HuH-7.5 (cell line): ENCODE measurements around the gene CCN5.
A peak's percentile ranks its signal among the peaks of the same experiment; 100 is the strongest.
"Not testable (repeated sequence)": the region's sequence is repeated elsewhere in the genome, so short reads cannot be mapped to it uniquely, and the experiment has no call there.

Experiments
- DNase-seq: peaks from one replicate; pipeline ENCODE4 v3.0.0; 2011; ENCODE audit warnings: low spot score

The CCN5 gene, protein sequence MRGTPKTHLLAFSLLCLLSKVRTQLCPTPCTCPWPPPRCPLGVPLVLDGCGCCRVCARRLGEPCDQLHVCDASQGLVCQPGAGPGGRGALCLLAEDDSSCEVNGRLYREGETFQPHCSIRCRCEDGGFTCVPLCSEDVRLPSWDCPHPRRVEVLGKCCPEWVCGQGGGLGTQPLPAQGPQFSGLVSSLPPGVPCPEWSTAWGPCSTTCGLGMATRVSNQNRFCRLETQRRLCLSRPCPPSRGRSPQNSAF

DNA sequence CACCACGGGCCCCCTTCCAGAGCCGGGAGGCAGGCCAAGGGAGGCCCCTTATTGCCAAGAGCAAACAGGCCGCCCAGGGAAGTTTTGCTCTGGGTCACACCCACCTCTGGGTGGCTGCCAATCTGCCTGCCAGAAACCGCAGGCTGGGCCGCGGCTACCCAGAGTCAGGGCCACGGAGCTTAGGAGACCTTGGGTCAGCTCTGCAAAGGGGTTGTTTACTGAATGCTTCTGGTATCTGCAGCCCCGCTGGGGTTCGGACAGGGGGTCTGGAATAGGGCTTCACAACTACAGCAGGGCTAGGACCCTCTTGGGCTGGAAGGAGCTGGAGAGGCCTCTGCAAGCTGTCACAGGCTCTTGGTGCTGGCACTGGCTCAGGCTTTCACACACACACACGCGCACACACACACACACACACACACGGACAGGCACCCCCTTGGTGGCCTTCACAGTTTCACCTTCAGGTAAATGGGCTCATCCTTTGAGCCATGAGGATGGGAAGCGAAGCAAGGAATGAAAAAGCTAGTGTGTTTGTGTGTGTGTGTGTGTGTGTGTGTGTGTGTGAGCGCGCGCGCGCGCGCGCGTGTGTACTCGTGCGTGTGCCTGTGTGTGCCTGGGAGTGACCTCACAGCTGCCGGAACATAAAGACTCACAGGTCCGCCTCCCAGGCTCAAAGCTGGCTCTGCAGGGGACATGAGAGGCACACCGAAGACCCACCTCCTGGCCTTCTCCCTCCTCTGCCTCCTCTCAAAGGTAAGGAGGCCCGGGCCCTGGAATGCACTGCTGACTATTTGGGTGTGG lies at the start of gene CCN5:
Gene CCN5, plus strand, starts transcription at position 669 of the 798 bp plus-strand sequence. Its CDS starts 22 bp downstream, at position 691.
- DNase-seq = peak; percentile 62

- DNase-seq = no peak
Observed at GRCh38 chr20:44666066-44666465, 49.1 kb upstream of the CCN5 start.

- not testable (repeated sequence) for DNase-seq
Observed at GRCh38 chr20:44670851-44671250, 44.3 kb upstream of the CCN5 start.

DNA sequence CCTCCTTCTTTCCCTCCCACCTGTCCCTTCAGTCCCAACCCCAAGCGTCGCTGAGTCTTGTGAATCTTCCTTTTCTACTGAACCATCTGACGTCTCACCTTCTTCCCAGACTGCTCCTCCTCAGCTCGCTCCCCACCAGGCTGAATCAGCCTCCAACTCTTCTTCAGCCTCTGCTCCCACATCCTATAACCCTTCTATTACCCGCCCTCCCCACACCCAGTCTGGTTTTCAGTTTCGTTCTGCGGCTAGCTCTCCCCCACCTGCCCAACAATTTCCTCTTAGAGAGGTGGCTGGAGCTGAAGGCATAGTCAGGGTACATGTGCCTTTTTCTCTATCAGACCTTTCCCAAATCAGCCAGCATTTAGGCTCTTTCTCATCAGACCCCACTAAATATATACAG lies 43.6 kb upstream of the CCN5 start:
- not testable (repeated sequence) for DNase-seq

DNA sequence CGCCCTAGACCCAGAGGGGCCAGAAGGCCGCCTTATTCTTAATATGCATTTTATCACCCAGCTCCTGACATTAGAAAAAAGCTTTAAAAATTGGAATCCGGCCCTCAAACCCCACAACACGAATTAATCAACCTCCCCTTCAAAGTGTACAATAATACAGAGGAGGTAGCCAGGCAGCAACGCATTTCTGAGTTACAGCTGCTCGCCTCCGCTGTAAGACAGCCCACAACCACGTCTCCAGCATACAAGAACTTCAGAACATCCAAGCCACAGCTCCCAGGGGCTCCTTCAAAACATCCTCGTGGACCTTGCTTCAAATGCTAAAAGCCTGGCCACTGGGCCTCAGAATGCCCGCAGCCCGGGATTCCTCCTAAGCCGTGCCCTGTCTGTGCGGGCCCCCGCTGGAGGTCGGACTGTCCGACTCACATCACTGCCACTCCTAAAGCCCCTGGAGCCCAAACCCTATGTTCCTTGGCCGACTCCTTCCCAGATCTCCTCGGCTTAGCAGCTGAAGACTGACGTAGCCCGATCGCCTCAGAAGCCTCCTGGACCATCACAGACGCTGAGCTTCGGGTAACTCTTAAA lies 42.8 kb upstream of the CCN5 start:
- not testable (repeated sequence) for DNase-seq

- DNase-seq = no peak
Observed at GRCh38 chr20:44678242-44678641, 36.9 kb upstream of the CCN5 start.

GRCh38 chr20:44678990-44679611 lies 36.1 kb upstream of the CCN5 start:
- no peak for DNase-seq

- no peak for DNase-seq
Observed at GRCh38 chr20:44681796-44682566, 33.2 kb upstream of the CCN5 start.

DNA sequence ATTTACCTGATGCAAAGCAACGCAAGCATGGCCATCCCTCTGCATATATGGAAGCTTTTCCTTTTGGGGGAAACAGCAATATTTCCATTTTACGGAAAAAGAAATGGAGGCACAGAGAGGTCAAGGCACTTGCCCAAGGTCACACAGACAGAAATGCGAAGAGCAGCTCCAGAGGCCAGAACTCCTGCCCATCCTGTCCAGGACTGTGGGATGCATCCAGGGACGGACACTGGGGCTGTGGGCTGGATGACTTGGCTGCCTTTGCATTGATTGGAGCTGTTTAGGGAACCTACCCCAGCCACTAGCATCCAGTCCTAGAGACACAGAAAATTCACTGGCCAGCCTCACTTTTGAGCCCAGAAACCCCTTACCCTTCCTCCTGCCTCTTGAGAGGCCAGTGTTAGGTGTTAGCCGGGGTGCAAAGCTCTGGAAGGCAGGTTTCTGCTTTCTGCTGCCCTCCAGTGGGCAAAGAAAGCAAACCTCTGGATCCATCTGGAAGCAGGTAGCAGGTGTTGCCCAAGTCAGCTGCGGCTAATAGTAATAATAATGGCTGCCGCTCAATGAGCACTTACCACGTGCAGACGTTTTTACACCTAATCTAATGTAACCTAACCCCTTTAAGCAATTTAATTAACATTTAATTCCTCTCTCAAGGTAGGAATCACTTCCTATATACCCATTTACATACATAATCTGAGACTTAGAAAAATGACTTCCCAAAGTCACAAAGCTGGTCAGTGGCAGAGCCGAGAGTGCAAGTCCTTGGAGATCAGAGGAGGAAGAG lies 31.7 kb upstream of the CCN5 start:
- DNase-seq = no peak

- no peak for DNase-seq
Observed at GRCh38 chr20:44684047-44684967, 30.9 kb upstream of the CCN5 start.

DNA sequence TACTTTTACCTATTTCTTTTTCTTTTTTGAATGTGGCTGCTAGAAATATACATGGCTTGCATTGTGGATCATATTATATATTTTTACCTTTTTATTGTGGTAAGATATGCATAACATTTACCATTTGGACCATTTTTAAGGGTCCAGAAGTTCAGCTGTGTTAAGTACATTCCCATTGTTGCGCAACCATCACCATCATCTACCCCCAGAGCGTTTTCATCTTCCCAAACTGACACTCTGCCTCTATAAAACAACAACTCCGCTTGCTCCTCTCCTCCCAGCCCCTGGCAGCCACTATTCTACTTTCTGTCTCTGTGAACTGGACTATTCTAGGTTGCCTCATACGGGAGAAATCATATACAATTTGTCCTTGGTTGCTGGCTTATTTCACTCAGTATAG lies 28.2 kb upstream of the CCN5 start:
- DNase-seq = no peak

GRCh38 chr20:44688053-44688625 lies 27.0 kb upstream of the CCN5 start:
- no peak for DNase-seq

GRCh38 chr20:44689809-44690208 lies 25.4 kb upstream of the CCN5 start:
- no peak for DNase-seq

DNA sequence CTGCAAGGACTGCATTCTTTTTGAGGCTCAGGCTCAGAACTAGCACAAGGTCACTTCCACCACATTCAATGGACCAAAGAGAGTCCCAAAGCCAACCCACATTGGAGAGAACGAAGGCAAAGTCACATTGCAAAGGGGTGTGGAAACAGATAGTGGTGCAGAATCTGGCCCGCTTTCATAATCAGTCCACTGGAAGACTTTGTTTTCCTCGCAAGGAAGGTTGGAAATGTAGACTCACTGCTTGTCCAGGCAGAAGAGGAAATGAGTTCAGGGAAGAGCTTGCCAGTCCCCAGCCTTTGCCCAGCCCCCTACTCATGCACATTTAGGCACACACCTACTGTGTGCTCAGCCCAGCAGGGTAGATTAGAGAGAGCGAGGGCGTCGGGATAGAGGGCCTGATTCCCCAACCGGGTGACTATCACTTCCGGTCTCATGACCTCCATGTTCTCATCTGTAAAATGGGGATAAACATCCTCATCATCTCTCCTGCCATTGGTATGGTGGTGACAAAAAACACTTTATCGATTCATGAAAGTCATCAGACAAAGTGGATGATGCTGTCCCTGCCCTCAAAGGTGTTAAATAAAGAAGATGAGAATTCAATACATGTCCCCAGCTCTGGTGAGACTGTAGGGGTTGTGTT lies 24.3 kb upstream of the CCN5 start:
- no peak for DNase-seq

DNA sequence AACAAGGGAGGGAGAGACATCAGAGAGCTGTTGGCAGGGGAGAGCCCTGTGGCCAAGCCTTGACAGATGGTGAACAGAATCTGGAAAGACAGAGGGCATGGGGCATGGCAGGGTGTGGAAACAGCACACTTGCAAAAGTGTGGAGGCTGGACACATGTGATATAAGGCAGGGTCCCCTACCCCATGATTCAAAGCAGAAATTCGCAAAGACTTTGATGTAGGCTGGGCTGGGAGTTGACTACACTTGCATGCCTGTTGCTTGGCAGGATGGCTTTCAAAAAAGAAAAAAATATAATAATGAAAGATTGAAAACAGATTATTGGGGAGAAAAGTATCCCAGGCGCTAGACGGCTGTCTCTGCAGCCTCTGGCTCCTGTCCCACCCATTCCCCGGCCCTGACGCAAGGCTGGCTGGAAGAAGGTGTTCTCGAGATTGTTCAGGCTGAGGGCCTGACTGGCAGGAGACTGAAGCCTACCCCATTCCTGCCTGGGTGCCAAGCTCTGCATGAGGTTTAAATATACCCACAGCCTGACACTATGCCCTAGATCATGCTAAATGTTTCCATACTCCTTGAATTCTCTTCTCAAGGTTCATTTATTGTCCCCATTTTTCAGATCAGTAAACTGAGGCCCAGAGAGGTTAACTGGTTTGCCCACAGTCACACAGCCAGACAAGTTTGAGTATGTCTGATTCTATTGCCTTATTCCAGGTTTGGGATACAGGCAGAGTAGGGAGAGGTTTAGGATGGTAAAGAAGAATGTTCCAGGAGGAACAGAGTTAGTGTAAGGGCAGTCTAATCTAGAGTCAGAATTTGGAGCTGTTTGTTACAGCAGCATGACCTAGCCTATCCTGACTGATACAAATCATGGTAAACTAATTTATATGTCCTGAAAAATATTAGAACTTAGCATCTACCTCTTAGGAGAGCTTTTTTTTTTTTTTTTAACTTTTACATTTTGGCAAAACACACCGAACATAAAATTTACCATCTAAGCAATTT lies 23.4 kb upstream of the CCN5 start:
- DNase-seq = no peak

GRCh38 chr20:44692932-44693480 lies 22.2 kb upstream of the CCN5 start:
- DNase-seq = peak; percentile 65

DNA sequence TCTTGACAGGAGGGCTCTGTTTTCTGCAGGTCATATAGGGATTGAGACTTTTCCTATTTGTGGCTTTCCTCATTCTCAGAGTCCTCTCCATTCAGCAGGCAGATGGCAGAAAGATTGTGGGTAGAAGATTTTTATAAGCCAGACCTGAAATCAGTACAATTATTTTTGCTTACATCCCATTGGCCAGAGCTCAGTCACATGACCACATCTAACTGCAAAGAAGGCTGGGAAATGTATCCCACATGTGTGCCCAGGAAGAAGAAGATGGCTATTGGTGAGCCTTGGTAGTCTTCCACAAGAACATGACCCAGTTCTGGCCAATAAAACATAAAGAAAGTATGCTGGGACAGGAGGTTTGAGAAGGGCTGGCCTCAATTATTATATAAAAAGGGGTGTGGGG lies 21.5 kb upstream of the CCN5 start:
- DNase-seq = no peak

DNA sequence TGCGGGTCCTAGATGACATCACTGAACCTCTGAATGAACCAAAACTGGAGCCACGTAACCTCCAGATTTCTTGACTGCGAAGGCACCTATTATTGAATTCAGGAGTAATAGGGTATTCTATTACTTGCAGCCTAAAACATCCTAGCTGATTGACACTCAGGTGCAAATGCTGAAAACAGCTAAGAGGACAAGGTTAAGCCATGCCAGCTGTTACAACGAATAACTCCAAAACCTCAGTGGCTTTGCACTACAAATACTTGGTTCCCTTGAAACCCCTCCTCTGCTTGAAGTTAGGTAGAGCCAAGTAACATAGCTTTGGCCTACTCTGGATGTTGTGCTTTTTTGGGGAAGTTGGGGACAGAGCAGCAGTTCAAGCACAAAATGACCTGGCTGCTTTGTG lies 21.0 kb upstream of the CCN5 start:
- no peak for DNase-seq
